BE2C (cell line): Measurements from ENCODE around the gene OR2H1.

Experiments
- DNase-seq: peaks from one replicate; pipeline ENCODE4 v3.0.0-alpha.2; 2020
- H3K27me3 ChIP-seq: fragments of 250-450 bp; sonication (Bioruptor Pico); 2 replicates; pipeline ENCODE4 v1.5.1; 2020; ENCODE audit warnings: mild to moderate bottlenecking
- H3K36me3 ChIP-seq: fragments of 250-450 bp; sonication (Bioruptor Pico); 2 replicates; pipeline ENCODE4 v1.5.1; 2020; ENCODE audit warnings: mild to moderate bottlenecking
- H3K4me1 ChIP-seq: fragments of 250-450 bp; sonication (Bioruptor Pico); 2 replicates; pipeline ENCODE4 v1.5.1; 2020
- H3K4me3 ChIP-seq: 2 replicates; pipeline ENCODE4 v1.5.1; 2011; ENCODE audit warnings: low read depth, low read length
- H3K9me3 ChIP-seq: fragments of 250-450 bp; sonication (Bioruptor Pico); 2 replicates; pipeline ENCODE4 v1.5.1; 2020
- TF ChIP-seq, protein P1 (sequence below): IDR thresholded peaks from 2 replicates; pipeline ENCODE4 v1.5.1; 2012; ENCODE audit warnings: mild to moderate bottlenecking, low read depth, low read length

Gene OR2H1

DNA sequence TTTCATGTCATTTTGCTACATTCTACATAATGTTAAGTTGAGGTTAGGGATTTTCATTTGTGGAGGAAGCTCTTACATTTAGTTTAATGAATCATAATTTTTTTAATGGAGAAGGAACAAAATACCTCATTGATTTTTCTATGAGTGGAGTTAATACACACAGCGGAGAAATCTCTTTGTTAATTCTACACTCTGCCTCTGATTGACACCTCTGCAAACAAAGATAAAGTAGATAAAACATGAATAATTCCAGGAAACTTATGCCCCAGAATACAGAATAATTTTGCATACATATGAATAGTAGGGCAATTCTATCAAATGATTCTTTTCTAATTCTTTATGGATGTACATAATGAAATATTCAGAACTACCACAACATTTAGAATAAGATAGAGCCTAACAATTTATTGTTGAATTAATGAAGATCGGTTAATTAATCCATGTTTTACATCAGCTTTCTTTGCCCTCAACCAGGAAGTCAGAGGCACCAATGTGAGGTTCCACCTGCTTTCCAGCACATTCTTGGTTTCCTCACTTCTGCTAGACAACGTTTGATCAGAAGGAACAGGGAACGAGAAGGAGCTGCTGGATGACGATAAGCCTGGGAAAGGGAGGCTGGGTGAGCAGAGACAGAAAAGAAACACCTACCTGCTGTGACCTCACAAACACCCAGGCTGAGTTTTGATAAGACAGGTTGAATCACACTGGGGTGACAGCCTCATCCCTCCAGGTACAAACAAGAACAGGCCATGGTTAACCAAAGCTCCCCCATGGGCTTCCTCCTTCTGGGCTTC is 4.3 kb downstream of the OR2H1 start:
- no peak for DNase-seq
- Histone ChIP-seq H3K9me3 (no peaks in the 10 kb centered on the region), H3K27me3 (no peaks in the 10 kb centered on the region; the same call in 1 of the 2 replicates), H3K4me1 (no peaks in the 10 kb centered on the region), H3K36me3 (no peaks in the 10 kb centered on the region), H3K4me3 (no peak overlapping the region)
- TF ChIP-seq, protein P1, sequence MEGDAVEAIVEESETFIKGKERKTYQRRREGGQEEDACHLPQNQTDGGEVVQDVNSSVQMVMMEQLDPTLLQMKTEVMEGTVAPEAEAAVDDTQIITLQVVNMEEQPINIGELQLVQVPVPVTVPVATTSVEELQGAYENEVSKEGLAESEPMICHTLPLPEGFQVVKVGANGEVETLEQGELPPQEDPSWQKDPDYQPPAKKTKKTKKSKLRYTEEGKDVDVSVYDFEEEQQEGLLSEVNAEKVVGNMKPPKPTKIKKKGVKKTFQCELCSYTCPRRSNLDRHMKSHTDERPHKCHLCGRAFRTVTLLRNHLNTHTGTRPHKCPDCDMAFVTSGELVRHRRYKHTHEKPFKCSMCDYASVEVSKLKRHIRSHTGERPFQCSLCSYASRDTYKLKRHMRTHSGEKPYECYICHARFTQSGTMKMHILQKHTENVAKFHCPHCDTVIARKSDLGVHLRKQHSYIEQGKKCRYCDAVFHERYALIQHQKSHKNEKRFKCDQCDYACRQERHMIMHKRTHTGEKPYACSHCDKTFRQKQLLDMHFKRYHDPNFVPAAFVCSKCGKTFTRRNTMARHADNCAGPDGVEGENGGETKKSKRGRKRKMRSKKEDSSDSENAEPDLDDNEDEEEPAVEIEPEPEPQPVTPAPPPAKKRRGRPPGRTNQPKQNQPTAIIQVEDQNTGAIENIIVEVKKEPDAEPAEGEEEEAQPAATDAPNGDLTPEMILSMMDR = no peak

DNA sequence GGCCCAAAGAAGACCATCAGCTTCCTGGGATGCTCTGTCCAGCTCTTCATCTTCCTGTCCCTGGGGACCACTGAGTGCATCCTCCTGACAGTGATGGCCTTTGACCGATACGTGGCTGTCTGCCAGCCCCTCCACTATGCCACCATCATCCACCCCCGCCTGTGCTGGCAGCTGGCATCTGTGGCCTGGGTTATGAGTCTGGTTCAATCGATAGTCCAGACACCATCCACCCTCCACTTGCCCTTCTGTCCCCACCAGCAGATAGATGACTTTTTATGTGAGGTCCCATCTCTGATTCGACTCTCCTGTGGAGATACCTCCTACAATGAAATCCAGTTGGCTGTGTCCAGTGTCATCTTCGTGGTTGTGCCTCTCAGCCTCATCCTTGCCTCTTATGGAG is 5.1 kb downstream of the OR2H1 start:
- Histone ChIP-seq H3K36me3 (no peaks in the 10 kb centered on the region), H3K9me3 (no peaks in the 10 kb centered on the region), H3K4me1 (no peaks in the 10 kb centered on the region), H3K4me3 (no peak overlapping the region), H3K27me3 (no peaks in the 10 kb centered on the region; the same call in 1 of the 2 replicates)
- TF ChIP-seq, protein P1 = no peak
- no peak for DNase-seq

DNA sequence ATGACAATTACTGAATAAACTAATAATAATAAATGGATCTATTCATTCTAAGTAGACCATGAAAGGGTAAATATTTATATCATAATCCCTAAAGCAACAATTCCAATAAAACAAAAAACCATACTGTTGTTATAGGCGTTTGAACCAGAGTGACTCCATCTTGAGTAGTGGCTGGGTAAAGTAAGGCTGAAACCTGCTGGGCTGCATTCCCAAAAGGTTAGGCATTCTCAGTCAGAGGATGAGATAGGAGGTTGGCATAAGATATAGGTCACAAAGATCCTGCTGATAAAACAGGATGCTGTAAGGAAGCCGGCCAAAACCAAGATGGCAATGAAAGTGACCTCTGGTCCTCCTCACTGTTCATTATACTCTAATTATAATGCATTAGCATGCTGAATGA is 8.3 kb downstream of the OR2H1 start:
- no peaks in the 10 kb centered on the region for H3K36me3 ChIP-seq
- TF ChIP-seq, protein P1 = no peak
- no peak for DNase-seq
- H3K4me1 ChIP-seq = no peaks in the 10 kb centered on the region
- H3K9me3 ChIP-seq = no peaks in the 10 kb centered on the region
- no peak overlapping the region for H3K4me3 ChIP-seq
- H3K27me3 ChIP-seq = no peaks in the 10 kb centered on the region

DNA sequence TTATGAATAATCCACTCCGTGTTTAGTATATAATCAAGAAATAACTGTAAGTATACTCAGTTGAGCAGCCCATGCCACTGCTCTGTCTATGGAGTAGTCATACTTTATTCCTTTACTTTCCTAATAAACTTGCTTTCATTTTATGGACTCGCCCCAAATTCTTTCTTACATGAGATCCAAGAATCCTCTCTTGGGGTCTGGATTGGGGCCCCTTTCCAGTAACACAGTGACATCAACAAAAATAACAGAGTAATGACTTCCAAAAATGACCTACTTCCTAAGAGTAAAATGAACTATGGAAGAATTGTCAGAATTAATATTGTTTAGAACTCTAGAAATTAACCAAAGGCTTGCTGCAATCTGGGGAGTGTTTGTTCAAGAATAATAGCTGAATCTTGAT is 8.8 kb downstream of the OR2H1 start:
- DNase-seq = no peak
- no peaks in the 10 kb centered on the region for H3K9me3 ChIP-seq
- no peaks in the 10 kb centered on the region for H3K27me3 ChIP-seq
- no peaks in the 10 kb centered on the region for H3K36me3 ChIP-seq
- H3K4me3 ChIP-seq = no peak overlapping the region
- TF ChIP-seq, protein P1 = no peak
- H3K4me1 ChIP-seq = no peaks in the 10 kb centered on the region

DNA sequence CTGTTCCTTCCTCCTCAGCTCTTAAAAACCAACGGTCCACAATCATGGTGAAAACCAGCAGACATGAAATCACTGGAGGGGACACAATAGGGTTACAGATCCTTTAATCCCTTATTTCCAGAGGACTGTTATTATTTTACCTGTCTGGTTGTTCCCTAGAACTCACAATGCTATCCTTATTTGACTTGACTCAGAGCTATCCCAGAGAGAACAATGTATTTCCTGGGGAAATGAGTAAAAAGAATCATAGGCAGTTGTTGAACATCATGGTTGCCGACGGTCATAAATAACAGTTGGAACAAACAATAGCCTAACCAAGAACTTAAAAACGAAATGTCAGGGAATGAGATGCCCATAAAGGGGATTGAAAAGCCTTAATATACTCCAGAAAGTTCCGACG is 9.3 kb downstream of the OR2H1 start:
- H3K4me3 ChIP-seq = no peak overlapping the region
- H3K36me3 ChIP-seq = no peaks in the 10 kb centered on the region
- TF ChIP-seq, protein P1 = no peak
- DNase-seq = no peak
- H3K4me1 ChIP-seq = no peaks in the 10 kb centered on the region
- no peaks in the 10 kb centered on the region for H3K27me3 ChIP-seq
- H3K9me3 ChIP-seq = no peaks in the 10 kb centered on the region

DNA sequence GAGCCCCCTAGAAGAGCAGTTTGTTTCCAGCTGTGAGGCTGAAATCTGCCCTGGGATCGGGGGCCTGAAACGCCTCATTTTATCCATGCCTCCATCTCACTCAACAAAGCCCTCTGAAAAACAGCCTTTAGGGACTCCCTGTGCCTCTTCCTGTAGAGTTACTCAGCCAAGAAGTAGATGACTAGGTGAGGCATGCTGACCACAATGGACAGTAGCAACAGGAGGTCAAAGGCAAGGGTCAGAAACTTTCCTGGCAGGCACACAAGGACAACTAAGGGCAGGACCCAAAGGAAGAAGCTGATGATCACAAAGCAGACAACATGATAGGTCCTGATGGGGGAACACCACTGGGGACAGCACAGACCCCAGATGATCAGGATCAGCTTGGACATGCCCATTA is 18.0 kb downstream of the OR2H1 start:
- DNase-seq = no peak
- Histone ChIP-seq H3K4me3 (no peak overlapping the region), H3K27me3 (no peaks in the 10 kb centered on the region), H3K9me3 (no peaks in the 10 kb centered on the region), H3K4me1 (no peaks in the 10 kb centered on the region), H3K36me3 (no peaks in the 10 kb centered on the region)
- TF ChIP-seq, protein P1 = no peak
